Fibroblast of the aortic adventitia (primary cell): Measurements from ENCODE around the gene MIEF1. TPM values are rescaled to one million over a fixed set of nuclear protein-coding genes. Genes with fewer than 3 reads are reported as not detected.
A peak's percentile ranks its signal among the peaks of the same experiment; 100 is the strongest.

Experiments
- DNase-seq: peaks from one replicate; pipeline ENCODE4 v3.0.0-alpha.2; 2010; ENCODE audit warnings: low read depth
- H3K4me3 ChIP-seq: 2 replicates; pipeline ENCODE4 v1.5.1; 2011; ENCODE audit warnings: low read depth, mild to moderate bottlenecking, control low read depth, low read length, moderate library complexity
- CTCF ChIP-seq: IDR thresholded peaks from 2 replicates; pipeline ENCODE4 v1.5.1; 2011; ENCODE audit warnings: mild to moderate bottlenecking, low read length, control low read depth, inconsistent platforms; ENCODE audit not compliant: insufficient read depth
- total RNA-seq: library from RNA; depleted of rRNA; stranded (reverse); fragments of >200 nt; gene quantifications from 2 replicates; pipeline ENCODE4 v1.2.3, GENCODE V29; 2012; ENCODE audit warnings: low replicate concordance

MIEF1 gene
- 24.0 and 27.7 TPM in 2 replicates for total RNA-seq

GRCh38 chr22:39502109-39502788, at the start of gene MIEF1:
MIEF1 (plus strand) TSS chr22:39502290; CDS start chr22:39511295, 9,005 bp downstream.
- no peak for TF ChIP-seq CTCF
- DNase-seq, result peak; percentile 93
- peak within 1 kb of the TSS; percentile 86 for H3K4me3 ChIP-seq

GRCh38 chr22:39452740-39453040, 49.4 kb upstream of the MIEF1 start:
- TF ChIP-seq CTCF, result no peak
- no peak overlapping the region for H3K4me3 ChIP-seq
- no peak for DNase-seq

GRCh38 chr22:39453765-39454378, 48.2 kb upstream of the MIEF1 start:
- TF ChIP-seq CTCF, result no peak
- DNase-seq, result no peak

GRCh38 chr22:39454385-39454871, 47.7 kb upstream of the MIEF1 start:
- no peak overlapping the region for H3K4me3 ChIP-seq
- DNase-seq, result peak; percentile 23
- no peak for TF ChIP-seq CTCF

More at GRCh38 chr22:39453765-39454378, 48.2 kb upstream of the MIEF1 start:
- no peak overlapping the region for H3K4me3 ChIP-seq

- no peak within 1 kb of the TSS for H3K4me3 ChIP-seq
- no peak for DNase-seq
- TF ChIP-seq CTCF, result no peak
Measured at GRCh38 chr22:39456522-39457197, 45.4 kb upstream of the MIEF1 start, which contains the start of gene MGAT3. MGAT3 (plus strand) TSS chr22:39457012; CDS start chr22:39487348, 30,336 bp downstream.

GRCh38 chr22:39457198-39457555, 44.9 kb upstream of the MIEF1 start:
- DNase-seq, result no peak
- TF ChIP-seq CTCF, result no peak

More at GRCh38 chr22:39457198-39457555, 44.9 kb upstream of the MIEF1 start:
- no peak overlapping the region for H3K4me3 ChIP-seq
